ENCODE measurements around the gene KHDC1L.
"Not testable (repeated sequence)": the region's sequence is repeated elsewhere in the genome, so short reads cannot be mapped to it uniquely, and the experiment has no call there.

DNA sequence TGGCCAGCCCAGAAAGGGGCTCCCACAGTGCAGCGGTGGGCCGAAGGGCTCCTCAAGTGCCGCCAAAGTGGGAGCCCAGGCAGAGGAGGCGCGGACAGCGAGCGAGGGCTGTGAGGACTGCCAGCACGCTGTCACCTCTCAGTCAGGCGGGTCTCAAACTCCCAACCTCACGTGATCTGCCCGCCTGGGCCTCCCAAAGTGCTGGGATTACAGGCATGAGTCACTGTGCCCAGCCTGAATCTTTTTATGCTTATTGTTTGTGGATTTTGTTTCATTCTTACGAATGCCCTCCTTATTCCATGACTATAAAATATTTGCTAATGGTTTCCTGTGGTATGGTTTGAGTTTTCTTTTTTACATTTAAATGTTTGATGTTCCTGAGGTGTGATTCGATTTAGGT, 44.0 kb upstream of the KHDC1L start:
- TF ChIP-seq POLR2A (IDR thresholded peaks at IDR 0.05; ENCODE audit: low read length); GATA3 (IDR thresholded peaks at IDR 0.05; ENCODE audit: borderline replicate concordance); TFCP2L1 (CRISPR knock-in tag; IDR thresholded peaks at IDR 0.05); RAD21 (conservative IDR thresholded peaks at IDR 0.05 in 1 of 2, IDR thresholded peaks at IDR 0.05 in 1 of 2); RCOR1 (IDR thresholded peaks at IDR 0.05; ENCODE audit: low read depth, low read length); FOSL2 (IDR thresholded peaks at IDR 0.05); FOSL2 (CRISPR knock-in tag; IDR thresholded peaks at IDR 0.05); CBX8 (IDR thresholded peaks at IDR 0.05); JUNB (IDR thresholded peaks at IDR 0.05); HEYL (CRISPR knock-in tag; IDR thresholded peaks at IDR 0.05); MAFK (IDR thresholded peaks at IDR 0.05; ENCODE audit: partially characterized antibody); CHD4 (IDR thresholded peaks at IDR 0.05; ENCODE audit: borderline replicate concordance): not testable (repeated sequence)
- TF ChIP-seq, protein P1, sequence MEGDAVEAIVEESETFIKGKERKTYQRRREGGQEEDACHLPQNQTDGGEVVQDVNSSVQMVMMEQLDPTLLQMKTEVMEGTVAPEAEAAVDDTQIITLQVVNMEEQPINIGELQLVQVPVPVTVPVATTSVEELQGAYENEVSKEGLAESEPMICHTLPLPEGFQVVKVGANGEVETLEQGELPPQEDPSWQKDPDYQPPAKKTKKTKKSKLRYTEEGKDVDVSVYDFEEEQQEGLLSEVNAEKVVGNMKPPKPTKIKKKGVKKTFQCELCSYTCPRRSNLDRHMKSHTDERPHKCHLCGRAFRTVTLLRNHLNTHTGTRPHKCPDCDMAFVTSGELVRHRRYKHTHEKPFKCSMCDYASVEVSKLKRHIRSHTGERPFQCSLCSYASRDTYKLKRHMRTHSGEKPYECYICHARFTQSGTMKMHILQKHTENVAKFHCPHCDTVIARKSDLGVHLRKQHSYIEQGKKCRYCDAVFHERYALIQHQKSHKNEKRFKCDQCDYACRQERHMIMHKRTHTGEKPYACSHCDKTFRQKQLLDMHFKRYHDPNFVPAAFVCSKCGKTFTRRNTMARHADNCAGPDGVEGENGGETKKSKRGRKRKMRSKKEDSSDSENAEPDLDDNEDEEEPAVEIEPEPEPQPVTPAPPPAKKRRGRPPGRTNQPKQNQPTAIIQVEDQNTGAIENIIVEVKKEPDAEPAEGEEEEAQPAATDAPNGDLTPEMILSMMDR (IDR thresholded peaks at IDR 0.05): not testable (repeated sequence)
- TF ChIP-seq, protein P2, sequence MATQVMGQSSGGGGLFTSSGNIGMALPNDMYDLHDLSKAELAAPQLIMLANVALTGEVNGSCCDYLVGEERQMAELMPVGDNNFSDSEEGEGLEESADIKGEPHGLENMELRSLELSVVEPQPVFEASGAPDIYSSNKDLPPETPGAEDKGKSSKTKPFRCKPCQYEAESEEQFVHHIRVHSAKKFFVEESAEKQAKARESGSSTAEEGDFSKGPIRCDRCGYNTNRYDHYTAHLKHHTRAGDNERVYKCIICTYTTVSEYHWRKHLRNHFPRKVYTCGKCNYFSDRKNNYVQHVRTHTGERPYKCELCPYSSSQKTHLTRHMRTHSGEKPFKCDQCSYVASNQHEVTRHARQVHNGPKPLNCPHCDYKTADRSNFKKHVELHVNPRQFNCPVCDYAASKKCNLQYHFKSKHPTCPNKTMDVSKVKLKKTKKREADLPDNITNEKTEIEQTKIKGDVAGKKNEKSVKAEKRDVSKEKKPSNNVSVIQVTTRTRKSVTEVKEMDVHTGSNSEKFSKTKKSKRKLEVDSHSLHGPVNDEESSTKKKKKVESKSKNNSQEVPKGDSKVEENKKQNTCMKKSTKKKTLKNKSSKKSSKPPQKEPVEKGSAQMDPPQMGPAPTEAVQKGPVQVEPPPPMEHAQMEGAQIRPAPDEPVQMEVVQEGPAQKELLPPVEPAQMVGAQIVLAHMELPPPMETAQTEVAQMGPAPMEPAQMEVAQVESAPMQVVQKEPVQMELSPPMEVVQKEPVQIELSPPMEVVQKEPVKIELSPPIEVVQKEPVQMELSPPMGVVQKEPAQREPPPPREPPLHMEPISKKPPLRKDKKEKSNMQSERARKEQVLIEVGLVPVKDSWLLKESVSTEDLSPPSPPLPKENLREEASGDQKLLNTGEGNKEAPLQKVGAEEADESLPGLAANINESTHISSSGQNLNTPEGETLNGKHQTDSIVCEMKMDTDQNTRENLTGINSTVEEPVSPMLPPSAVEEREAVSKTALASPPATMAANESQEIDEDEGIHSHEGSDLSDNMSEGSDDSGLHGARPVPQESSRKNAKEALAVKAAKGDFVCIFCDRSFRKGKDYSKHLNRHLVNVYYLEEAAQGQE (IDR thresholded peaks at IDR 0.05): not testable (repeated sequence)
- TF ChIP-seq, protein P3, sequence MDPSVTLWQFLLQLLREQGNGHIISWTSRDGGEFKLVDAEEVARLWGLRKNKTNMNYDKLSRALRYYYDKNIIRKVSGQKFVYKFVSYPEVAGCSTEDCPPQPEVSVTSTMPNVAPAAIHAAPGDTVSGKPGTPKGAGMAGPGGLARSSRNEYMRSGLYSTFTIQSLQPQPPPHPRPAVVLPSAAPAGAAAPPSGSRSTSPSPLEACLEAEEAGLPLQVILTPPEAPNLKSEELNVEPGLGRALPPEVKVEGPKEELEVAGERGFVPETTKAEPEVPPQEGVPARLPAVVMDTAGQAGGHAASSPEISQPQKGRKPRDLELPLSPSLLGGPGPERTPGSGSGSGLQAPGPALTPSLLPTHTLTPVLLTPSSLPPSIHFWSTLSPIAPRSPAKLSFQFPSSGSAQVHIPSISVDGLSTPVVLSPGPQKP (IDR thresholded peaks at IDR 0.05; ENCODE audit: low read depth, low read length): not testable (repeated sequence)

Data from A549 (cell line).